RWPE2 (cell line): ENCODE data around the gene KIAA0513.

Experiments used
- ATAC-seq: fragments of 200-7000 bp; cut with Tn5 transposase; 3 replicates; pipeline ENCODE4 v1.9.1; 2021; ENCODE audit warnings: low read depth
- DNase-seq: peaks from one replicate; pipeline ENCODE4 v3.0.0-alpha.2; 2020; ENCODE audit warnings: low spot score
- H3K27ac ChIP-seq: fragments of 450-650 bp; 2 replicates; pipeline ENCODE4 v1.5.1; 2017; ENCODE audit warnings: mild to moderate bottlenecking; ENCODE audit not compliant: poor library complexity, severe bottlenecking
- H3K27me3 ChIP-seq: fragments of 250-450 bp; sonication (Bioruptor Pico); 2 replicates; pipeline ENCODE4 v1.5.1; 2021; ENCODE audit warnings: mild to moderate bottlenecking, moderate library complexity; ENCODE audit not compliant: insufficient read depth, poor library complexity, severe bottlenecking
- H3K36me3 ChIP-seq: fragments of 250-450 bp; sonication (Bioruptor Pico); 2 replicates; pipeline ENCODE4 v1.5.1; 2020; ENCODE audit warnings: low read depth, mild to moderate bottlenecking, moderate library complexity
- H3K4me1 ChIP-seq: fragments of 250-450 bp; sonication (Bioruptor Pico); 2 replicates; pipeline ENCODE4 v1.5.1; 2021; ENCODE audit warnings: mild to moderate bottlenecking, moderate library complexity; ENCODE audit not compliant: insufficient read depth, poor library complexity, severe bottlenecking
- H3K4me3 ChIP-seq: fragments of 250-450 bp; sonication (Bioruptor Pico); 2 replicates; pipeline ENCODE4 v1.5.1; 2021; ENCODE audit warnings: mild to moderate bottlenecking, moderate library complexity; ENCODE audit not compliant: severe bottlenecking
- H3K9me3 ChIP-seq: fragments of 250-450 bp; sonication (Bioruptor Pico); 2 replicates; pipeline ENCODE4 v1.5.1; 2021; ENCODE audit warnings: mild to moderate bottlenecking, moderate library complexity; ENCODE audit not compliant: severe bottlenecking
- CTCF ChIP-seq: fragments of 450-650 bp; IDR thresholded peaks from one replicate; pipeline ENCODE4 v1.5.1; 2017; ENCODE audit warnings: mild to moderate bottlenecking, moderate library complexity; ENCODE audit not compliant: poor library complexity, severe bottlenecking

The KIAA0513 gene

GRCh38 chr16:85137323-85138072 lies 109.9 kb downstream of the KIAA0513 start:
- ATAC-seq = peak; percentile 83

DNA sequence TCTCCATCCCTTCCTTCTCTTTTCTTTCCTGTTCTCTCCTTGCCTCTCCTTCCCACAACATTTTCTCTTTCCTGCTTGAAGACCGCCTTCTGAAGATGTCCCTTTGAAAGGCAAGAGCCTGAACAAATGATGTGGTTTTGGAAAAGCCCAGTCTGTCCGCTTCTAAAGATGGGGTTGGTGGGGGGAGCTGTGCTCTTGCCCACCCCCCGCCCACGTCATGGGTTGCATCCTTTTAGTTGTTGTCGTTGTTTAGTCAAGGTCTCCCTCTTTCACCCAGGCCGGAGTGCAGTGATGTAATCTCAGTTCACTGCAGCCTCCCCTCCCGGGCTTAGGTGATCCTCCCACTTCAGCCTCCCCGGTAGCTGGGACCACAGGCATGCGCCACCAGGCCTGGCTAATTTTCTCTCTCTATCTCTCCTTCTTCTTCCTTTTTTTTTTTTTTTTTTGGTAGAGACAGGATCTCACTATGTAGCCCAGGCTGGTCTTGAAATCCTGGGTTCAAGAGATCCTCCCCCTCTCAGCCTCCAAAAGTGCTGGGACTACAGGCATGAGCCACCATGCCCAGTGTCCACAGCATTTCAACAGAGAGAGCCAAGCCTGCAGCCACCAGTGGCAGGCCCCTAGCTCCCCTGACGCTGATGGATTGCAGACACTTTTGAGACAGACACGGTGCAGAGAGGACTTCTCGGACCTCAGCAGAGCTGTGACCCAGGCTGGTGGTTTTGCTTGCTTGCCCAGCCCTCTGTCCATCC lies 110.7 kb downstream of the KIAA0513 start:
- no peaks in the 10 kb centered on the region for H3K27me3 ChIP-seq
- no peak overlapping the region for H3K4me3 ChIP-seq
- H3K27ac ChIP-seq = no peak overlapping the region
- no peak for TF ChIP-seq CTCF
- no peaks in the 10 kb centered on the region for H3K4me1 ChIP-seq
- H3K9me3 ChIP-seq = no peaks in the 10 kb centered on the region
- ATAC-seq (no peak), DNase-seq (no peak)
- no peaks in the 10 kb centered on the region for H3K36me3 ChIP-seq

More at GRCh38 chr16:85137323-85138072, 109.9 kb downstream of the KIAA0513 start:
- no peaks in the 10 kb centered on the region for H3K4me1 ChIP-seq
- H3K27me3 ChIP-seq = no peaks in the 10 kb centered on the region
- no peaks in the 10 kb centered on the region for H3K36me3 ChIP-seq
- H3K4me3 ChIP-seq = no peak overlapping the region
- no peak overlapping the region for H3K27ac ChIP-seq
- TF ChIP-seq CTCF = no peak
- no peaks in the 10 kb centered on the region for H3K9me3 ChIP-seq
- DNase-seq = no peak

GRCh38 chr16:85138825-85139627 lies 111.4 kb downstream of the KIAA0513 start:
- DNase-seq = no peak
- Histone ChIP-seq H3K9me3 (no peaks in the 10 kb centered on the region), H3K36me3 (no peaks in the 10 kb centered on the region), H3K27me3 (no peaks in the 10 kb centered on the region), H3K4me1 (no peaks in the 10 kb centered on the region), H3K27ac (no peak overlapping the region), H3K4me3 (no peak overlapping the region)
- ATAC-seq = no peak
- no peak for TF ChIP-seq CTCF

DNA sequence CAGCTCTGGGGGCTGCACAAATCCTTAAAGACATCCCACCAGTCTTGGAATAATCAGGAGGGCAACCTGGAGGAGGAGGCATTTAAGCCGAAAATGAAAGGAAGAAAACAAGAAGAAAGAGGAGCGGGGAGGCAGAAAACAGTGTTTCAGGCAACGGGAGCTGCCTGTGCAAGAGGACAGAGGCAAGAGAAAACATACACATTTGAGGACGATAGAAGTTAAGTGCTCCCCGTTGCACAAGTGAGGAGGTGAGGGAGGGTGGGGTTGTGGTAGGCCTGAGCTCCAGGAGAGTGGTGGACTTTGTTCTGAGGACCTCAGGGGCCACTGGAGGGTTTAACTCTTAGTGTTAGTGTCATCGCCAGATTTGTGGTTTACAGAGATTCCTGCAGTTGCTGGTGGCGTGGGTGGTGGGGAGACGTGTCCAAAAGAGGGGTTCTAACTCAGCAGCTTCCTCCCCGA lies 112.3 kb downstream of the KIAA0513 start:
- no peak overlapping the region for H3K27ac ChIP-seq
- H3K36me3 ChIP-seq = no peaks in the 10 kb centered on the region
- TF ChIP-seq CTCF = no peak
- H3K4me1 ChIP-seq = no peaks in the 10 kb centered on the region
- no peak for ATAC-seq
- no peak overlapping the region for H3K4me3 ChIP-seq
- H3K27me3 ChIP-seq = no peaks in the 10 kb centered on the region
- H3K9me3 ChIP-seq = no peaks in the 10 kb centered on the region
- no peak for DNase-seq
